BJ (cell line): Measurements from ENCODE around the gene OR7C2. TPM values are rescaled to one million over a fixed set of nuclear protein-coding genes. Genes with fewer than 3 reads are reported as not detected.

ENCODE experiments used
- CTCF ChIA-PET: fragments of 350-600 bp; formaldehyde crosslinking; extraction: SDS; loops from one replicate; lab custom pipeline; 2021; ENCODE audit warnings: antibody characterized with exemption, inconsistent platforms; lab: Yijun Ruan, JAX
- POLR2A ChIA-PET: fragments of 300-600 bp; sonication (Branson Sonifier 250); formaldehyde crosslinking; extraction: SDS; loops from one replicate; lab custom pipeline; 2021; ENCODE audit warnings: antibody characterized with exemption; lab: Charles Lee
- DNase-seq: peaks from one replicate; pipeline ENCODE4 v3.0.0-alpha.2; 2011; ENCODE audit warnings: low read depth
- H3K27me3 ChIP-seq: 2 replicates; pipeline ENCODE4 v1.6.0; 2011; ENCODE audit warnings: low read length; ENCODE audit not compliant: control insufficient read depth, insufficient read depth
- H3K36me3 ChIP-seq: 2 replicates; pipeline ENCODE4 v1.5.1; 2011; ENCODE audit warnings: low read length; ENCODE audit not compliant: control insufficient read depth, insufficient read depth
- H3K4me3 ChIP-seq: 2 replicates; pipeline ENCODE4 v1.5.1; 2011; ENCODE audit warnings: low read depth, mild to moderate bottlenecking, control low read depth, low read length
- polyA minus RNA-seq: library from RNA; depleted of rRNA, polyadenylated mRNA; stranded (reverse); fragments of >200 nt; gene quantifications from 2 replicates; pipeline ENCODE4 v1.2.3, GENCODE V29; 2011; rRNA and poly(A)+ RNA removed
- polyA plus RNA-seq: library from polyadenylated mRNA; depleted of rRNA; stranded (reverse); fragments of >200 nt; gene quantifications from 2 replicates; pipeline ENCODE4 v1.2.3, GENCODE V29; 2011; rRNA removed
- TF ChIP-seq, protein P1 (sequence below): IDR thresholded peaks from 2 replicates; pipeline ENCODE4 v1.5.1; 2011; ENCODE audit warnings: low read depth, mild to moderate bottlenecking, control low read depth, inconsistent platforms, low read length, moderate library complexity; ENCODE audit not compliant: insufficient read depth

Gene OR7C2
- polyA plus RNA-seq (not detected in 2 replicates), polyA minus RNA-seq (not detected in 2 replicates)

DNA sequence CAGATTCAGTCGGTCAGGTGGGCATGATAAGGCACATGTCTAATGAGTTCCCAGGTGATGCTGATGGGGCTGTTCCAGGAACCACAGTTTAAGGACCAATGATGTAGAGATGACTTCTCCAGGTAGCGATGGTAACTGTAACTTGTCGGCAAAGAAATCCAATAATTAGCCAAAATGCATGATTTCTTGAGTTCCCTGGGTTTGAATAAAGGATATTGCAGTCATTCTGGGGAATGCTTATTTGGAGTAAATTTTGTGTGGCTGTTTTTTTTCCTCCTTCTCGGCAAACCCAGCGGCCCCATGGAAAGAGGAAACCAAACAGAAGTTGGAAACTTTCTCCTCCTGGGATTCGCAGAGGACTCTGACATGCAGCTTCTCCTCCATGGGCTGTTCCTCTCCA lies at the start of gene OR7C2:
OR7C2 (plus strand) TSS at position 301 of the 400 bp plus-strand sequence; CDS start at position 301, 0 bp downstream.
- CTCF ChIA-PET, result no interaction called here
- DNase-seq, result no peak
- Histone ChIP-seq H3K36me3 (no peaks in the 10 kb centered on the region), H3K4me3 (no peak within 1 kb of the TSS), H3K27me3 (no peaks in the 10 kb centered on the region)
- TF ChIP-seq, protein P1, sequence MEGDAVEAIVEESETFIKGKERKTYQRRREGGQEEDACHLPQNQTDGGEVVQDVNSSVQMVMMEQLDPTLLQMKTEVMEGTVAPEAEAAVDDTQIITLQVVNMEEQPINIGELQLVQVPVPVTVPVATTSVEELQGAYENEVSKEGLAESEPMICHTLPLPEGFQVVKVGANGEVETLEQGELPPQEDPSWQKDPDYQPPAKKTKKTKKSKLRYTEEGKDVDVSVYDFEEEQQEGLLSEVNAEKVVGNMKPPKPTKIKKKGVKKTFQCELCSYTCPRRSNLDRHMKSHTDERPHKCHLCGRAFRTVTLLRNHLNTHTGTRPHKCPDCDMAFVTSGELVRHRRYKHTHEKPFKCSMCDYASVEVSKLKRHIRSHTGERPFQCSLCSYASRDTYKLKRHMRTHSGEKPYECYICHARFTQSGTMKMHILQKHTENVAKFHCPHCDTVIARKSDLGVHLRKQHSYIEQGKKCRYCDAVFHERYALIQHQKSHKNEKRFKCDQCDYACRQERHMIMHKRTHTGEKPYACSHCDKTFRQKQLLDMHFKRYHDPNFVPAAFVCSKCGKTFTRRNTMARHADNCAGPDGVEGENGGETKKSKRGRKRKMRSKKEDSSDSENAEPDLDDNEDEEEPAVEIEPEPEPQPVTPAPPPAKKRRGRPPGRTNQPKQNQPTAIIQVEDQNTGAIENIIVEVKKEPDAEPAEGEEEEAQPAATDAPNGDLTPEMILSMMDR, result no peak
- POLR2A ChIA-PET, result no interaction called here

DNA sequence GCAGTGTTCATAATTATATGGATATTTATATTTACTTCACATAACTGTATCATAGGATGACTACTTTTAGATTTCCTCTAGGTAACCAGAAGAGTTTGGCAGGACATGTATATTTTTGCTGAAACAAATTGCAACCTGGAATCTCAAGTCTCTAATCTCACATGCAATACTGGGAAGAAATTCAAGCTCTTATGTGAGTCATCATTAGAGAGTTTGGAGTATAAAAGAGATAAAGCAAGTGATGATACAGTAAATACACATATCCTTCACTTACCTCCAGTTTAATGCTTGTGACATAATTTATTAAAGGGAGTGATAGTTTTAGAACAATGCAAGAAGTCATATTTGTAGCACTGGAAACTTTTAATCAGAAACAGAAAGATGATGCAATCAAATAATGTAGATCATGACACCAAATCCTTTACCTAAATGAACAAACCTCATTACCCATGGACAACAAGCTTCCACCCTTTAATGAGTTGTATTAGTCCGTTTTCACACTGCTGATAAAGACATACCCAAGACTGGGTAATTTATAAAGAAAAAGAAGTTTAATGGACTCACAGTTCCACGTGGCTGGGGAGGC lies 39.5 kb upstream of the OR7C2 start:
- CTCF ChIA-PET, result interaction anchor here (1.0 kb wide), 1 partner anchor 13 kb away, joined by 3 read pairs; no protein-coding TSS in a partner anchor
- no peak overlapping the region for H3K4me3 ChIP-seq
- POLR2A ChIA-PET, result no interaction called here
- TF ChIP-seq, protein P1, result no peak
- H3K27me3 ChIP-seq, result no peaks in the 10 kb centered on the region
- H3K36me3 ChIP-seq, result no peaks in the 10 kb centered on the region
- DNase-seq, result no peak

DNA sequence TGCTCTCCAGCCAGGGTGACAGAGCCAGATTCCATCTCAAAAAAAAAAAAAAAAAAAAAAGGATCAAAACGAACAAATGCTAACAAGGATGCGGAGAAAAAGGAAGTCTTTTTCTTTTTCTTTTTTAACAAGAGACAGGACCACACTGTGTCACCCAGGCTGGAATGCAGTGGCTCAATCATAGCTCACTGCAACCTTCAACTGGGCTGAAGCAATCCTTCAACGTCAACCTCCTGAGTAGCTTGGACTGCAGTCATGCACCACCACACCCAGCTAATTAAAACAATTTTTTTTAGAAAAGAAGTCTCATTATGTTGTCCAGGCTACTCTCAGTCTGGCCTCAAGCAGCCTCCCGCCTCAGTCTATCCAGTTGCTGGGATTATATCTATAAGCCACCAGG lies 34.6 kb upstream of the OR7C2 start:
- no peaks in the 10 kb centered on the region for H3K27me3 ChIP-seq
- TF ChIP-seq, protein P1, result no peak
- no peak overlapping the region for H3K4me3 ChIP-seq
- DNase-seq, result no peak
- H3K36me3 ChIP-seq, result no peaks in the 10 kb centered on the region
- ChIA-PET POLR2A (no interaction called here), CTCF (no interaction called here)

DNA sequence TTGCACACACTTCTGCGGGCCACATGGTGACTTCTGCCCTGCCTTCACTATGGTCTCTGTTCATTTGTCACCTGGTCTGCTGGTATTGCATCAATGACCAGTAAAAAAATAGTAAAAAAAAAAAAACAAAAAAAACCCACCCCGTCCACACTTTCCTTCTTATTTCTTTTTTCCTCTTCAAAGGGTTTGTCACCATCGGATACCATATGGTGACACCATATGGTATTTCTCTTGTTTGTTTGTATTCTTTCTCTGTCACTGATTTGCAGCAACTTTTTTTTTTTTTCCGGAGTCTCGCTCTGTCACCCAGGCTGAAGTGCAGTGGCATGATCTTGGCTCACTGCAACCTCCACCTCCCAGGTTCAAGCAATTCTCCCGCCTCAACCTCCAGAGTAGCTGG lies 26.2 kb upstream of the OR7C2 start:
- Histone ChIP-seq H3K36me3 (no peaks in the 10 kb centered on the region), H3K27me3 (no peaks in the 10 kb centered on the region), H3K4me3 (no peak overlapping the region)
- ChIA-PET CTCF (no interaction called here), POLR2A (no interaction called here)
- TF ChIP-seq, protein P1, result no peak
- no peak for DNase-seq

DNA sequence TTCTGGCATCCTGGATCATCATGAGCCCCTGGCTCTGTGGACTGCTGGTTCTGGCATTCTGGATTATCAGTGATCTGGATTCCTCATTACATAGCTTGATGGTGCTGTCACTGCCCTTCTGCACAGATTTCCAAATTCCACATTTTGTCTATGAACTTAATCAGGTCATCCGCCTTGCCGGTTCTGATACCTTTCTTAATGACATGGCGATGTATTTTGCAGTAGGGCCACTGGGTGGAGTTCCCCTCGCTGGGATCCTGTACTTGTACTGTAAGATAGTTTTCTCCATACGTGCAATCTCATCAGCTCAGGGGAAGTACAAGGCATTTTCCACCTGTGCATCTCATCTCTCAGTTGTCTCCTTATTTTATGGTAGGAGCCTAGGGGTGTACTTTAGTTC lies 24.4 kb upstream of the OR7C2 start:
- H3K4me3 ChIP-seq, result no peak overlapping the region
- H3K27me3 ChIP-seq, result no peaks in the 10 kb centered on the region
- TF ChIP-seq, protein P1, result no peak
- POLR2A ChIA-PET, result no interaction called here
- no peaks in the 10 kb centered on the region for H3K36me3 ChIP-seq
- DNase-seq, result no peak
- CTCF ChIA-PET, result interaction anchor here (1.0 kb wide), 1 partner anchor 27 kb away, joined by 3 read pairs; no protein-coding TSS in a partner anchor
